ENCODE data around the gene PRDM5.

- no peak for TF ChIP-seq CTCF (IDR thresholded peaks at IDR 0.05; ENCODE audit: poor library complexity, severe bottlenecking)
- TF ChIP-seq EZH2 (IDR thresholded peaks at IDR 0.05; ENCODE audit: borderline replicate concordance, insufficient read depth, low read length, poor library complexity, severe bottlenecking), result no peak
- no peak for TF ChIP-seq EP300 (conservative IDR thresholded peaks at IDR 0.05; ENCODE audit: poor library complexity, severe bottlenecking)
- TF ChIP-seq TAF1 (IDR thresholded peaks at IDR 0.05; ENCODE audit: low read depth), result no peak
- no peak for TF ChIP-seq POLR2AphosphoS5 (IDR thresholded peaks at IDR 0.05)
- TF ChIP-seq REST (IDR thresholded peaks at IDR 0.05; ENCODE audit: borderline replicate concordance), result no peak
- no peak for TF ChIP-seq MXI1 (conservative IDR thresholded peaks at IDR 0.05; ENCODE audit: poor library complexity, severe bottlenecking)
- TF ChIP-seq RAD21 (conservative IDR thresholded peaks at IDR 0.05), result no peak
- no peak for TF ChIP-seq SMC3 (conservative IDR thresholded peaks at IDR 0.05; ENCODE audit: poor library complexity)
These were observed 87.2 kb downstream of the PRDM5 start for GRCh38 chr4:120835342-120835741.
